ENCODE measurements around the gene SLC16A3.
"Not testable (repeated sequence)": the region's sequence is repeated elsewhere in the genome, so short reads cannot be mapped to it uniquely, and the experiment has no call there.

Gene SLC16A3

DNA sequence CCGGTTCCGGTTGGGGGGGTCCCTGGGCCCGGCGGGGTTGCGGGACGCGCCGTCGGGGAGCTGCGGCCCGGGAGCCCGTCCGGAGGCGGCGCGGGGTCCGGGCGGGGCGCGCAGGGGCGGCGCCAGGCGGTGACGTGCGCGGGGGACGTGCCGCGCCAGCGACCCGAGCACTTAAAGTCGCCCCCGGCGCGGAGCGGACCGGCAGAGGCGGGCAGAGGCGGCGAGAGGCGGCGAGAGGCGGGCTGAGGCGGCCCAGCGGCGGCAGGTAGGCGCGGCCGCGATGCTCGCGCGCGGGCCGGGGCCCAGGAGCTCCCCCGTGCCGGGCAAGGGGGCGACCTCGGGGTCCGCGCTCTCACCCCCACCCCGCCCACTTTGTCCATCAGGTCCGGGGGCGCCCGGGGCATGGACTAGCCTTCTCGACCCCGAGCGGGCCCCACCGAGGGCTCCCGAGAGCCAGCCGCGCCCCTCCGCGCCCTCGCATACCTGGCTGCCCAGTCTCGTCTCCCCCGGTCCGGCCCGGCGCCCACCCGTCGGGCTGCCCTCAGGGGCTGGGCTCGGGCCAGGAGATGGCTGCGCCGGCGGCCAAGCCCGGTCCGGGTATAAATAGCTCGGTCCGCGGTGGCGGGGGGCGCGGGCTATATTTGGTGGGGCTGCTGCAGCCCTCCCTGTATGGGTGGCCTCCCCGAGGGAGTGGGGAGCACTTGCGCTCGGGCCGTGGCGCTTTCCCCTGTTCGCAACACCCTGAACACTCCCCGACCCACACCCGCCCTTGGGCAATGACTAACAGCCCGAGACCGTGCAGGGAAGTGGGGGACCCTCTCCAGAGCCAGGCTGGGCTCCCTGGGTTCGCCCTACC lies at the start of gene SLC16A3:
TSS of gene SLC16A3 (plus strand) at position 201 of the 856 bp plus-strand sequence. CDS start 6,967 bp downstream, outside the sequence.
- peak; percentile 84 for DNase-seq (ENCODE audit: low read depth)

DNA sequence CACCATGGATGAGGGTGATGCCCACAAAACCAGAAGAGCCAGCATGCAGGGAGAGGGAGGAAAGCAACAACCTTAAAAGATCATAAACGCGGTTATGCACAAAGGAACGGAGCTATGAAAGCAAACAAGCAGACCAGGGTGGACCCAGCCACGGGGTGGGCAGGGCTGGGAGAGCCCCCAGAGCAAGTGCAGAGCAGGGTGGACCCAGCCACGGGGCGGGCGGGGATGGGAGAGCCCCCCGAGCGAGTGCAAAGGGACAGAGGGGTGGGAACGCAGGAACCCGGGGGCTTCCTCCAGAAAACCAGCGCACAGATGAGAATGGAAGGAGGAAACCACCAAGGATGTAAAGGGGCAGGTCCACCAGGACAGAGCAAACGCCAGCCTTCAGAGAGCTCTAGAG lies 49.4 kb upstream of the SLC16A3 start:
- DNase-seq (ENCODE audit: low read depth) = no peak

DNA sequence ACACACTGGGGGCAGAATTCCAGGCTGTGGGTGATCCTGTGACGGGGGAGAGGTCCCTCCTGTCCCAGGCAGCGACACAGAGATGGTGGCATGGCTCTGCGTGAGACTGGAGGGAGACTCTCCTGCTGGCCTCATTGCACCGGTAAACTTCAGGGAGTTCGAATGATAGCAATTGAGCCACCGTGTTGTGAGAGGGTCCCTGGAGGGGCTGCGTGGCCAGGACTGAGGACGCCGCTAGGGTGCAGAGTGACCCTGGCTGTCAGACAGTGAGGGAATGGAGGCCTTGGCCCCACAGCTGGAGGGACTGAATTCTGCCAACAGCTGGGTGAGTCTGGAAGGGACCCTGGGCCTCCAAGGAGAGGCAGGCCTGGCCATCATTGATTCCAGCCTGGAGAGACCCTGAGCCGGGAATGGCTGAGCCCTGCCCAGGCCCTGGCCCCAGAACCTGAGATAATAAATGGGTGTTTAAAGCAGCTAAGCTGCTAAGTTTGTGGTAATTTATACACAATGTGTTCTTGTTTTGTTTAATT lies 48.8 kb upstream of the SLC16A3 start:
- no peak for DNase-seq (ENCODE audit: low read depth)

DNA sequence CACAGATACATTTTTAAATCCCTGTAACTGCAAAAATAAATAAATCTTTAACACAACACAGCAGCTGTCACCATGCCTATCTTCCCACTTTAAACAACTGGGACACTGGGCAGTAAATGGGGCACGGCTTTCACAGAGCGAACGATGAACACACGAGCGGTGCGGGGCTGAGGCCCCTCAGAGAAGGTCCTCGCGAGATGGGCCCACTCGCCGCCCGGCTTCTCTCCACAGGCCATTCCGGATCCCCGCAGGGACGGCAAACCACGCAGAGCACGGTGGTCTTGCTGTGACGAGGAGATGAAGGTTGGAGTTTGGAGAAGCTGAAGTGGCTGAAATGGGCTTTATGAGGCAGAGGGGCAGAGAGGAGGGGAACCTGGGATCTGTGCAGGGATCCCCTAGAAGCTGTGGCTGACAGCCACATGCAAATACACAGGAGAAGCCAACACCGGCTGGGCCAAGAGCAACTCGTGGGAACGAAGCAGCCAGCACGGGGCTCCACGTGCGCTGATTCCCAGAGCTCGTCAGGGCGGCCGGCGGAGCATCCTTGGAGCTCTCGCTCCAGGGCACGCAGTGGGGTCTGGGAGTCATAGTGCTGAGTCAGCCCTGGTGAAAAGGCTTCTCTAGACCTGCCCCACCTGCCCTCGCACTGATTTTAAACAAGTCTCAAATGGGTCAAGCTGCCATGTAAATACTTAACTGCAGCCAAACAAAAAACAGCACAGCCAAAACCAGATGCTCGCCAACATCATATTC lies 47.9 kb upstream of the SLC16A3 start:
- DNase-seq (ENCODE audit: low read depth) = no peak

- no peak for DNase-seq (ENCODE audit: low read depth)
These were observed 44.1 kb upstream of the SLC16A3 start for GRCh38 chr17:82184761-82185160.

DNA sequence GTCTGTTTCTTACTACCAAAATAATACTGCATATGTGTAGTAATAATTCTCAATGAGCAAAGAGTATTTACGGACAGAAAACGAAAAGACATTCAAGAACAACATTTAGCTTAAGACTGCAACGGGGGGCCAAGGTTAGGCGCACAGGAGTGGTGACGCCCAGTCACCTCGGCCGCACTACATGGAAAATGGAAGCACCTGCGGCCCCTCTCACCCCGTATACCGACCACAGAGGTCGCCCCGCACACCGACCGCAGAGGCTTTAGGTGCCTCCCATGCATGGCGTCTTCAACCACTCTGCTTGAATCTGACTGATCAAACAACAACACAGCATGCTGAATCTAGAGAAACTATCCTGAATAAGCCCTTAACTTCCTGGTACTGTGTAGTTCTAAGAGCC lies 42.6 kb upstream of the SLC16A3 start:
- no peak for DNase-seq (ENCODE audit: low read depth)

GRCh38 chr17:82187500-82187899 lies 41.3 kb upstream of the SLC16A3 start:
- DNase-seq (ENCODE audit: low read depth) = no peak

DNA sequence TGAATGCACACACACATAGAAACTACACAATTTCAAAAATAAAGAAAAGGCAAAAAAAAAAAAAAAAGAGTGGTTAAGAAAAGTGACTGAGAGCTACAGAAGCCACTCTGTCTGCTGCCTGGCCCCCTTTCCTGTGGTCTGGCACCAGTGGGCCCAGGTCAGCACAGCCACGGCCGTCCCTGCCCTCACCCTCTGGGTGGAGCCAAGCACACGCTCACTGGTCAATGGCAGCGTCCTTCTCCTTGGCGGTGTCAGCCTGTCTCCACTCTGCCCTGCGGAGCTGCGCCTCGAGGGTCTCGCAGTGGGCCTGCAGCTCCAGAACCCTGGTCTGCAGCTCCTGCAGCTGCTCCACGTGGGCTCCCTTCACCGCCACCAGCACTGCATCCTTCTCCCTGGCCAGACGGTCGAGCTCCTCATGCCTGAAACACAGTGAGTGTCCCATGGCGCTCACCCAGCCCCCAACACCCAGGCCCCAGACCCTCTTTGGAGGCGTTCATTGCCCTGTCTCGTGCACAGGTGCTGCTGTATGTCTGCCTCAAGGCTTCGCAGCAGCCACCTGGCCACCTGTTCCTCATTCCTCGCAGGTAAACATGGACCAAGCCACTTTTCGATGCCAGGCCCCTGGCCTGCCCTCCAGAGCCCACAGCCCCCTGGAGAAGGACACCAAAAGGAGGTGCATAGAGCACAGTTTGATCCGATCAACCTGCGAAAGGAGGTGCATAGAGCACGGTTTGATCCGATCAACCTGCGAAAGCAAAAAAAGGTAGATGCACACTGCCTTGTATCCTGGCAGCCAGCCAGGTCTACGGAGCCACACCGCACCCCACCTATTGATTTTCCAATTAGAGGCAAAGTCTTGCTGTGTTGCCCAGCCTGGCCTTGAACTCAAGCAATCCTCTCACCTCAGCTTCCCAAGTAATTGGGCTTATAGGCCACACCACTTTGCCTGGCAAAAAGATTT lies 40.6 kb upstream of the SLC16A3 start:
- no peak for DNase-seq (ENCODE audit: low read depth)

DNA sequence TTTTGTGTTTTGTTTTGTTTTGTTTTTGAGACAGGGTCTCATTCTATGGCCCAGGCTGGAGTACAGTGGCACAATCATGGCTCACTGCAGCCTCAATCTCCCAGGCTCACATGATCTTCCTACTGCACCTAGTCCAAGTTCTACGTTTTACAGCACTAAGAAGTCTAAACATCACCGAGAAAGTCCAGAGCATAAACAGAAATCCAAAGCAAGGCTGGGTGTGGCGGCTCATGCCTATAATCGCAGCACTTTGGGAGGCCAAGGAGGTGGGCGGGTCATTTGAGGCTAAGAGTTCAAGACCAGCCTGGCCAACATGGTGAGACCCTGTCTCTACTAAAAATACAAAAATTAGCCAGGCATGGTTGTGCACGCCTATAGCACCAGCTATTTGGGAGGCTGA lies 35.8 kb upstream of the SLC16A3 start:
- DNase-seq (ENCODE audit: low read depth) = not testable (repeated sequence)

- no peak for DNase-seq (ENCODE audit: low read depth)
These were observed 35.2 kb upstream of the SLC16A3 start for GRCh38 chr17:82193520-82194220.

- DNase-seq (ENCODE audit: low read depth) = no peak
These were observed 34.1 kb upstream of the SLC16A3 start for GRCh38 chr17:82194765-82195164.

GRCh38 chr17:82195675-82196672 lies 32.9 kb upstream of the SLC16A3 start:
- no peak for DNase-seq (ENCODE audit: low read depth)

DNA sequence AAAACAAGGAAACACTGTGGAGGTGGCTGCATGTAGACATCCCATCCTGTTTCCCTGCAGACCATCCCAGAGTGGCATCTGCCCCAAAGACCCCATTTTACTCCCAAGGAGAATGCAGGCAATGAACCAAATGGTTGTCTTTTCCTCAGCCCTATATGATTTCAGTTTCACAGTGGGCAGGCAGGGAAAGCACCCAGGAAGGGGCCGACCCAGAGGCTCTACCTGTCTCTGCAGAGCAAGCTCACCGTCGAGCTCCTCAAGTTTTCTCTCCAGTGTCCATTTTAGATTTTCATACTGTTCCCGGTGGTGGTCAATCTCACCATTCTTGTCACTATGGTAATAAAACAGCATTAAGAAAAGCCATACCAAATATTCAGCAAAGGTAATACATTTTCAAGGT lies 30.8 kb upstream of the SLC16A3 start:
- no peak for DNase-seq (ENCODE audit: low read depth)

GRCh38 chr17:82199496-82199895 lies 29.3 kb upstream of the SLC16A3 start:
- no peak for DNase-seq (ENCODE audit: low read depth)

DNA sequence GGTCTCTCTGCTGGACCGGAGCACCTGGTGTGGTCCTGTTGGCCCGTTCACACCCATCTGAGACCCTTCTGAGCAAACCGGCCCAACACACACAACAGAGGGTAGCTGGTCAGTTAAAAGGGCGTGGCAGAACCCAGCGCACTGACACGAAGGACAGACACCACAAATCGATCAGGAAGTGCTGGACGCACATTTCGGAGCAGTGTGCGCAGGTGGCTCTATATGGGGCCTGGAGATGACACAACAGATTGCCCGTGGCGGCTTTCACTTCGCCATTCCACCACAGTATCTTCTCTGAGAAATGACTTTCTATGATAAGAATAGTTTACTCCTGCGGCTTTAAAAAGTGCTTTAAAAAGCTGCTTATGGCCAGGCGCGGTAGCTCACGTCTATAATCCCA lies 28.7 kb upstream of the SLC16A3 start:
- no peak for DNase-seq (ENCODE audit: low read depth)

DNA sequence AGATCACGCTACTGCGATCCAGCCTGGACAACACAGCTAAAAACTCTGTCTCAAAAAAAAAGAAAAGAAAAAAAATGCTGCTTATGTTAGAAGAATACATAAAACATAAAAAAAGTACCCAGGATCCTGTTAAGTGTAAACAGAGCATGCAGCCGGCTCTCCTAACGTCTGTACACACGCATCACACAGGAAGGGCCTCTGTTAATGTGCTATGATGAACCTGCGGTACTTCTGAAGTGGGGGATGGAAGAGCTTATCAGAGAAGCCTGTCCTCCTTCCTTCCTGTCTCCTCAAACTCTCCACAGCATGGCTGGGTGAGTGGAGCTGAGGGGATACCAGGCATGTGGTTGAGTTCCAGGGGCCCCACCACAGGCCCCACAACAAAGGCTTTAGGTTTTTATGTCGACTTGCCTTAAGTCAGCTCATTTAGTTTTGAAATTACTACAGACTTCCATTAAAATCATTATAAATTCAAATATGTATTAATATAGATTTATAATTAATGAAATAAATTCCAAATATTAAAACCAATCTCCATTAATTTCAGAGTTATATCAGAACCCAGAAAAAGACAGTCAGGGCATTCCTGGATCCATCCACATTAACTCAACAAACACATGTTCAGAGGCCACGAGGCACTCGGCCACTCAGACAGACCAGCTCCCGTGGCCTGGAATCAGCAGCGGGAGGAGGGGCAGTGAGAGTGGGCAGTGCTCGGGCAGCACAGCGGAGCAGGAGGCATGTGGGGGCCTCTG lies 27.9 kb upstream of the SLC16A3 start:
- DNase-seq (ENCODE audit: low read depth) = no peak

- DNase-seq (ENCODE audit: low read depth) = no peak
These were observed 27.3 kb upstream of the SLC16A3 start for GRCh38 chr17:82201498-82201910.

- DNase-seq (ENCODE audit: low read depth) = no peak
These were observed 25.9 kb upstream of the SLC16A3 start for GRCh38 chr17:82202981-82203380.

DNA sequence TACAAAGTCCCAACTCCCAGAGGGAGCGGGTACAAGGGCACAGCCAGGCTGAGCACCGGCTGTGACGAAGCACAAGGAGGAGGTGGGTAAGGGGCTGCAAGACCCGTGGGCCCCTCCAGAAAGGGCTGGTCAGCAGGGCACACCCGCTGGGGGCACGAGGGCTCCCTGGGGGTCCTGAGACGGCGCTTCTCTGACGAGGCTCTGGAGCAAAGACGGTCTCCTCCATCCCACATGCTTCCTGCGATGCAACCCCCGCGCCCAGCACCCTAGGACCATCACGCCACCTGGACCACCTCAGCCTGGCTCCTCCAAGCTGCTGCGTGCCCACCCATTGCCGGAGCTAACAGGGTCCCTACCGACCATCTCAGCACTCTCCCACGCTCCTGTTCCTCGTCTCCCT lies 24.9 kb upstream of the SLC16A3 start:
- DNase-seq (ENCODE audit: low read depth) = no peak
